H1 (cell line): ENCODE measurements around the gene PLAA. TPM values are rescaled to one million over a fixed set of nuclear protein-coding genes. Genes with fewer than 3 reads are reported as not detected.

Experiments
- CHD1 ChIP-seq: IDR thresholded peaks from 2 replicates; pipeline ENCODE4 v1.6.1; 2012; ENCODE audit warnings: low read depth, low read length, improper control_type of control experiment
- RAD21 ChIP-seq, 2 experiments: IDR thresholded peaks in 1 of 2; conservative IDR thresholded peaks in 1 of 2; 2 replicates each; pipeline ENCODE4 v1.6.1; 2011; ENCODE audit warnings: low read depth in 2 of 2, low read length in 2 of 2, improper control_type of control experiment in 1 of 2, inconsistent platforms in 1 of 2, mild to moderate bottlenecking in 1 of 2, moderate library complexity in 1 of 2
- SIN3A ChIP-seq, 2 experiments: IDR thresholded peaks in 1 of 2; conservative IDR thresholded peaks in 1 of 2; 2 replicates each; pipeline ENCODE4 v1.6.1; 2011 to 2012; ENCODE audit warnings: low read length in 2 of 2, improper control_type of control experiment in 1 of 2, low read depth in 1 of 2, mild to moderate bottlenecking in 1 of 2
- SRF ChIP-seq: IDR thresholded peaks from 2 replicates; pipeline ENCODE4 v1.6.1; 2011; ENCODE audit warnings: mild to moderate bottlenecking, low read depth, low read length, moderate library complexity
- polyA plus RNA-seq, 7 experiments: library from polyadenylated mRNA; depleted of rRNA in 3 of 7; stranded (reverse) in 5 of 7; unstranded in 2 of 7; fragments of >200 nt in 5 of 7; fragments of 200-250 nt in 2 of 7; gene quantifications; 1 replicate in 5 of 7; 2 replicates in 1 of 7; 4 replicates in 1 of 7; pipeline versions ENCODE4 v1.2.1 to v1.2.3, GENCODE V29; 2011 to 2013; ENCODE audit warnings: missing spikeins in 2 of 7, mixed read lengths in 2 of 7
- total RNA-seq: library from RNA; stranded (reverse); fragmentation: NEBNext Ultra II Directional; extraction: Animal tissue kit (Norgen Biotek cat#: 25700); gene quantifications from 2 replicates; pipeline ENCODE4 v1.2.1, GENCODE V29; 2021
- TF ChIP-seq, protein P1 (sequence below): IDR thresholded peaks from 2 replicates; pipeline ENCODE4 v1.6.1; 2012; ENCODE audit warnings: inconsistent platforms

Gene PLAA
- total and polyA plus RNA-seq, 2 of the 8 experiments (the other 6 are each of a cell fraction or from before 2014, with no cell fraction given), result 19.2 to 64.2 TPM

DNA sequence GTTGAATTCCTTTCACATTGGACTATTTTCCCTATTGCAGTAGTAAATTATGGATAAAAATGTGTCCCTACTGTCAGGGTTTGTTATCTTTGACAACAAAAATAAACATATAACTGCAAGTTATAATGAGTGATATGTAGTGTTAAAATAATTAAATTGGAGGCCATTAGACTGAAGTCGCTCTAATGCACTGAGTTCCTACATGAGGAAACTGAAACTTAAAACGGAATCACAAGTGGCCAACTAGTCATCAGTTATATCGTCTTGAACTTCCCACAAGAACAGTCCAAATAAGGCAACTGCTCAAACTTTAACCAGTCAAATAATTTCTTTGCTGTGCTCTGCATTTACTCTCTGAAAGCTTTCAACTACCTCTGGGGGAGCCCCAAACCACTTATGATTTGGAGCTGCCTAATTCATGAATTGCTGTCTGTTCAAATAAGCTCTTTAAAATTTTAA is 7.0 kb upstream of the PLAA start (continued):
- no peak for TF ChIP-seq SRF
- no peak for TF ChIP-seq CHD1
- TF ChIP-seq RAD21 (IDR thresholded peaks at IDR 0.05 in 1 of 2, conservative IDR thresholded peaks at IDR 0.05 in 1 of 2; ENCODE audit: low read depth in 2 of 2, low read length in 2 of 2), result no peak
- TF ChIP-seq SIN3A (conservative IDR thresholded peaks at IDR 0.05 in 1 of 2, IDR thresholded peaks at IDR 0.05 in 1 of 2; ENCODE audit: low read depth in 1 of 2, low read length in 2 of 2), result no peak
- TF ChIP-seq, protein P1, sequence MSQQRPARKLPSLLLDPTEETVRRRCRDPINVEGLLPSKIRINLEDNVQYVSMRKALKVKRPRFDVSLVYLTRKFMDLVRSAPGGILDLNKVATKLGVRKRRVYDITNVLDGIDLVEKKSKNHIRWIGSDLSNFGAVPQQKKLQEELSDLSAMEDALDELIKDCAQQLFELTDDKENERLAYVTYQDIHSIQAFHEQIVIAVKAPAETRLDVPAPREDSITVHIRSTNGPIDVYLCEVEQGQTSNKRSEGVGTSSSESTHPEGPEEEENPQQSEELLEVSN, result no peak
